Measurements from ENCODE around the gene BEAN1. TPM values are rescaled to one million over a fixed set of nuclear protein-coding genes. Genes with fewer than 3 reads are reported as not detected.

The BEAN1 gene
- total RNA-seq, 1 donor from 2014 or later, result 1.2 TPM

- peaks cover 2% of the 10 kb centered on the region for H3K27me3 Mint-ChIP-seq (ENCODE audit: low read depth, unreplicated experiment)
- H3K9me3 Mint-ChIP-seq (ENCODE audit: unreplicated experiment), result no peaks in the 10 kb centered on the region
- Histone ChIP-seq H2AFZ (ENCODE audit: low read depth, low read length) (no peak overlapping the region), H3K79me2 (ENCODE audit: insufficient read depth, low read length) (peaks cover 2% of the 10 kb centered on the region), H3K9ac (ENCODE audit: low read length) (peak overlapping the region; percentile 39), H3K4me3 (ENCODE audit: insufficient read depth, low read depth, low read length) (no peak overlapping the region), H3K36me3 (ENCODE audit: insufficient read depth, low read length) (no peaks in the 10 kb centered on the region), H4K20me1 (ENCODE audit: insufficient read depth, low read length) (no peaks in the 10 kb centered on the region), H3K4me1 (ENCODE audit: insufficient read depth, low read length) (peaks cover 57% of the 10 kb centered on the region), H3K27me3 (ENCODE audit: insufficient read depth, low read length) (no peaks in the 10 kb centered on the region), H3K27ac (ENCODE audit: low read depth, low read length) (peak overlapping the region; percentile 46), H3K4me2 (ENCODE audit: low read length) (peak overlapping the region; percentile 72), H3K9me3 (ENCODE audit: insufficient read depth, low read depth, low read length) (no peaks in the 10 kb centered on the region)
- peak overlapping the region; percentile 48 for H3K27ac Mint-ChIP-seq (ENCODE audit: unreplicated experiment)
- H3K4me1 Mint-ChIP-seq (ENCODE audit: low read depth, unreplicated experiment), result peaks cover 44% of the 10 kb centered on the region
- TF ChIP-seq EZH2 (IDR thresholded peaks at IDR 0.05; ENCODE audit: insufficient read depth, low read length), result no peak
- TF ChIP-seq CTCF (IDR thresholded peaks at IDR 0.05; ENCODE audit: insufficient read depth, low read depth, low read length), result peak; percentile 60
- DNase-seq (ENCODE audit: low read depth) (peak; percentile 74), FAIRE-seq (peak; percentile 26)
- H3K4me3 Mint-ChIP-seq (ENCODE audit: unreplicated experiment), result no peak overlapping the region
- H3K36me3 Mint-ChIP-seq (ENCODE audit: low read depth, unreplicated experiment), result peaks cover 3% of the 10 kb centered on the region
Measured at GRCh38 chr16:66515596-66516508, 88.8 kb downstream of the BEAN1 start.

GRCh38 chr16:66516509-66516807 is 89.4 kb downstream of the BEAN1 start:
- TF ChIP-seq CTCF (IDR thresholded peaks at IDR 0.05; ENCODE audit: insufficient read depth, low read depth, low read length), result no peak
- TF ChIP-seq EZH2 (IDR thresholded peaks at IDR 0.05; ENCODE audit: insufficient read depth, low read length), result no peak
- Histone ChIP-seq H3K4me1 (ENCODE audit: insufficient read depth, low read length) (peaks cover 56% of the 10 kb centered on the region), H3K4me2 (ENCODE audit: low read length) (peak overlapping the region; percentile 72), H3K79me2 (ENCODE audit: insufficient read depth, low read length) (peaks cover 4% of the 10 kb centered on the region), H3K27me3 (ENCODE audit: insufficient read depth, low read length) (no peaks in the 10 kb centered on the region), H3K9me3 (ENCODE audit: insufficient read depth, low read depth, low read length) (no peaks in the 10 kb centered on the region), H3K27ac (ENCODE audit: low read depth, low read length) (peak overlapping the region; percentile 46), H4K20me1 (ENCODE audit: insufficient read depth, low read length) (no peaks in the 10 kb centered on the region), H2AFZ (ENCODE audit: low read depth, low read length) (no peak overlapping the region), H3K9ac (ENCODE audit: low read length) (peak overlapping the region; percentile 39), H3K36me3 (ENCODE audit: insufficient read depth, low read length) (no peaks in the 10 kb centered on the region), H3K4me3 (ENCODE audit: insufficient read depth, low read depth, low read length) (no peak overlapping the region)
- Mint-ChIP-seq H3K27me3 (ENCODE audit: low read depth, unreplicated experiment) (peaks cover 2% of the 10 kb centered on the region), H3K27ac (ENCODE audit: unreplicated experiment) (peak overlapping the region; percentile 29), H3K4me1 (ENCODE audit: low read depth, unreplicated experiment) (peaks cover 45% of the 10 kb centered on the region), H3K9me3 (ENCODE audit: unreplicated experiment) (no peaks in the 10 kb centered on the region), H3K4me3 (ENCODE audit: unreplicated experiment) (no peak overlapping the region), H3K36me3 (ENCODE audit: low read depth, unreplicated experiment) (peaks cover 3% of the 10 kb centered on the region)
- no peak for DNase-seq (ENCODE audit: low read depth)
- FAIRE-seq, result no peak

All from astrocyte (in vitro differentiated cells and primary cell).